ENCODE data around the gene CRIP1.

Gene CRIP1

GRCh38 chr14:105519946-105520698 lies 33.4 kb downstream of the CRIP1 start:
- DNase-seq: no peak

GRCh38 chr14:105525326-105525725 lies 38.6 kb downstream of the CRIP1 start:
- no peak for DNase-seq

- DNase-seq: no peak
These were observed 39.4 kb downstream of the CRIP1 start, which contains the start of gene TMEM121 for GRCh38 chr14:105525861-105526775. Gene TMEM121, plus strand, starts transcription at chr14:105526583. Its CDS starts 2,252 bp downstream, at chr14:105528835.

GRCh38 chr14:105526776-105527380 lies 40.2 kb downstream of the CRIP1 start:
- DNase-seq: no peak

GRCh38 chr14:105527381-105527825 lies 40.7 kb downstream of the CRIP1 start:
- no peak for DNase-seq

- DNase-seq: no peak
These were observed 41.3 kb downstream of the CRIP1 start for GRCh38 chr14:105527826-105528585.

GRCh38 chr14:105528586-105529318 lies 42.1 kb downstream of the CRIP1 start:
- no peak for DNase-seq

GRCh38 chr14:105529319-105529568 lies 42.6 kb downstream of the CRIP1 start:
- DNase-seq: no peak

- DNase-seq: no peak
These were observed 43.0 kb downstream of the CRIP1 start for GRCh38 chr14:105529569-105530284.

GRCh38 chr14:105530285-105531087 lies 43.8 kb downstream of the CRIP1 start:
- no peak for DNase-seq

GRCh38 chr14:105531088-105531893 lies 44.6 kb downstream of the CRIP1 start:
- DNase-seq: no peak

- DNase-seq: no peak
These were observed 45.4 kb downstream of the CRIP1 start for GRCh38 chr14:105531894-105532623.

- no peak for DNase-seq
These were observed 46.1 kb downstream of the CRIP1 start for GRCh38 chr14:105532735-105533141.

GRCh38 chr14:105533391-105533790 lies 46.7 kb downstream of the CRIP1 start:
- DNase-seq: no peak

GRCh38 chr14:105533811-105534498 lies 47.3 kb downstream of the CRIP1 start:
- DNase-seq: no peak

GRCh38 chr14:105534586-105534985 lies 47.9 kb downstream of the CRIP1 start:
- no peak for DNase-seq

GRCh38 chr14:105536051-105536450 lies 49.4 kb downstream of the CRIP1 start:
- no peak for DNase-seq

All from amniotic stem cell (primary cell).